HG02840 (cell line): ENCODE measurements around the gene GJA1.
"Not testable (repeated sequence)": the region's sequence is repeated elsewhere in the genome, so short reads cannot be mapped to it uniquely, and the experiment has no call there.

Experiments
- ATAC-seq: cut with Tn5 transposase; IDR thresholded peaks from one replicate; pipeline ENCODE4 v1.9.1; 2021; ENCODE audit warnings: mild to moderate bottlenecking, moderate library complexity, moderate number of reproducible peaks; ENCODE audit not compliant: unreplicated experiment, low FRiP score

GJA1 gene

GRCh38 chr6:121436960-121437850, 1.8 kb downstream of the GJA1 start:
- no peak for ATAC-seq

GRCh38 chr6:121437851-121438651, 2.6 kb downstream of the GJA1 start:
- ATAC-seq = no peak

DNA sequence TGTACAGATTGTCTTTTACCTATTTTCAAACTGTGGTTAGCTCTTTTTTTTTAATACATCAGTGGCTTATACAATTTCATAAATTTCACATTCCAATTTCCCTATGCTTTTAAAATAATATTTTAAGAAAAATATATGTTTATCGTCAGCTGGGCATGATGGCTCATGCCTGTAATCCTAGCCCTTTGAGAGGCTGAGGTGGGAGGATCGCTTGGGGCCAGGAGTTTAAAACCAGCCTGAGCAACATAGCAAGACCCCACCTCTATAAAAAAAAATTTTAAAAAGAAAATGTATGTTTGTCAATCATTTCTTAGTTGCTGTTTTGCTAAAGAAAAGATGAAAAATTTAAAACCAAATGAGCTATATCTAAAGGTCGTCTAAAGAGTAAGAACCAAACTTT, 3.4 kb downstream of the GJA1 start:
- ATAC-seq = no peak

DNA sequence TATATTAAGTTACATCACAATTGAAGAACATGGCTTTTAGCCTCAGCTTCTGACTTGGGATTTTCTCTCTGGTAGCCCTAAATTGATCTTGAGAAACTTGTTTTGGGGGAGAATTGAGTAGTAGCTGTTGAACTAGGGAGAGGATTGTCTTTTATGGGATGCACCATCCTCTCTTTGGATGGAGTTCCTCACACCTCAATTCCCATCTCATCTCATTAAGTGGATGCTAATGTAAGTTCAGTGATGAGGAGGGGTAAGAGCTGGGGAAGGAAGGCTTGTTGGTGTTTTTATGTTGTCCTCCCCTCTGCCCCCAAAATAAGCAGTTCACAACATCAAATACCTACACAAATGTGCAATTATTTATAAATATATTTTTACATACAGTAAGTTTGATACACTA, 4.0 kb downstream of the GJA1 start:
- ATAC-seq = no peak

DNA sequence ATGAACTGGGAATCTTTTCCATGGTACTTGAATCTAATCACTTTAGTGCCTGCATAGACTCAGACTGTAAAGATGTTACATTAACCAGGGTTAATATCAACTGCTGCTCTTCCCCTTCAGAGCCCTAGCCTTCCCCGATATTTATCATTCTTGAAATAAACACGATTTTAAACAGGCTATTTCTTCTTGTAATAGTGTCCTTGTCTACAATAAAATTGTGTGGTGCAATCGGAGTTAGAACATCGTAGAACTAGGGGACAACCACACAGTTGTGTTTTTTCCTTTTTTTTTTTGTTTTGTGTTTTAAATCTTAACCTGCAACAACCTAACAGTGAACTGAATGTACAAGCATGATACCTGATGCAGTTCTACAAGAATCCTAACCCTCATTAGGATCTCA, 4.5 kb downstream of the GJA1 start:
- ATAC-seq = no peak

- no peak for ATAC-seq
Measured at GRCh38 chr6:121441477-121441876, 6.0 kb downstream of the GJA1 start.

DNA sequence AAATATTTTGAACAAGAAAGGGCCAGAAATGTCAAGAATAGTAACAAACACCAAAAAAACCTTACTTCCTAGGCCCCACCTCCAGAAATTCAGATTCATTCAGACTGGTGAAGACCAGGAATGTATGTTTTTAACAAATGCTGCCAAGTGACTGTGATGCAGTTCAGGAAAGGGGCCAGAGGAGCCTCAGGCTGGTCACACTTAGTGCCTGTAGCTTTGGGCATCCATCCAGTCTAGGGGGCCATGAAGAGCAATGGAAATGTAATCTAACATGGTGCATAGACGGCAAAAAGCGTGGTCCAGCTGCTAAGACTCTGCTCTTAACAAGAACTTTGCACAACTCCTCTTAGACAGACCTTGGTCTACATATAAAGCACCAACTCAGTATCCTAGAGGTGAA, 7.1 kb downstream of the GJA1 start:
- no peak for ATAC-seq

GRCh38 chr6:121443971-121444541, 8.6 kb downstream of the GJA1 start:
- ATAC-seq = no peak

DNA sequence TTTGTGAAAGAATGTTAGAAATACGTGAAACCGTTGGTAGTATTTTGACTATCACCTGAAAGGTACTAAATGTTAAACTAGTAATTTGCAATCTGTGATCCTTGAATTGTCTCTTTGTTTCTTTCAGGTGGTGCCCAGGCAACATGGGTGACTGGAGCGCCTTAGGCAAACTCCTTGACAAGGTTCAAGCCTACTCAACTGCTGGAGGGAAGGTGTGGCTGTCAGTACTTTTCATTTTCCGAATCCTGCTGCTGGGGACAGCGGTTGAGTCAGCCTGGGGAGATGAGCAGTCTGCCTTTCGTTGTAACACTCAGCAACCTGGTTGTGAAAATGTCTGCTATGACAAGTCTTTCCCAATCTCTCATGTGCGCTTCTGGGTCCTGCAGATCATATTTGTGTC, 11.3 kb downstream of the GJA1 start:
- not testable (repeated sequence) for ATAC-seq

GRCh38 chr6:121447746-121448145, 12.3 kb downstream of the GJA1 start:
- not testable (repeated sequence) for ATAC-seq

GRCh38 chr6:121448528-121448927, 13.1 kb downstream of the GJA1 start:
- ATAC-seq = not testable (repeated sequence)

- no peak for ATAC-seq
Measured at GRCh38 chr6:121449331-121449730, 13.9 kb downstream of the GJA1 start.

DNA sequence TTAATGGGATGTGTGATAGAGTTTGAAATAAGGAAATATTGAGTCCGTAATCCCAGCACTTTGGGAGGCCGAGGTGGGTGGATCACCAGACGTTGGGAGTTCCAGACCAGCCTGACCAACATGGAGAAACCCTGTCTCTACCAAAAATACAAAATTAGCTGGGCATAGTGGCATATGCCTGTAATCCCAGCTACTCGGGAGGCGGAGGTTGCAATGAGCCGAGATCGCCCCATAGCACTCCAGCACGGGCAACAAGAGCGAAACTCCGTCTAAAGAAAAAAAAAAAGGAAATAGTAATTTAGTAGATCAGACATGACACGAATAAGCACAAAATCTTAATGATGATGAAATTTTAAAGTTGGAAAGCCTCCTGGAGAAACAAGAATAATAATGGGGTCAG, 14.8 kb downstream of the GJA1 start:
- ATAC-seq = no peak

- ATAC-seq = no peak
Measured at GRCh38 chr6:121451250-121451649, 15.8 kb downstream of the GJA1 start.

DNA sequence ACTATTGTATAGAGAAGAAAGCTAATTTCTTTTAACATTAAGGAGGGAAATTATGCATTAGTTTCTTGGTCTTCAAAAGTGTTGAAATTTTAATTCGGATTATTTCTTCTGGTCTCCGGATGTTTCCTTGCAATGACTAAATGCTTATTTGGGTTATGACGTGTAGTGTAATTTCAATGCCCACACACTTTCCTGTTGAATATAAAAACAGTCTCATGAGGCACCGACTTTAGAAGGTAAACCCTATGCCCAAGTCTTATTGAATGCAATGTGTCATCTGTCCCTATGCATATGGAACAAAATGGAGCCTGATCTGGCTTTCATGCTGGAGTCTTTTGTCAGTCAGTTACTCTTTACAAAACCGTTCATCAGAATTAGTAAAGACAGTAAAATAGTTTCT, 17.7 kb downstream of the GJA1 start:
- no peak for ATAC-seq

GRCh38 chr6:121460170-121460569, 24.7 kb downstream of the GJA1 start:
- ATAC-seq = no peak

GRCh38 chr6:121463087-121463486, 27.6 kb downstream of the GJA1 start:
- no peak for ATAC-seq

GRCh38 chr6:121465101-121465500, 29.7 kb downstream of the GJA1 start:
- ATAC-seq = no peak

GRCh38 chr6:121479486-121480098, 44.1 kb downstream of the GJA1 start:
- no peak for ATAC-seq

DNA sequence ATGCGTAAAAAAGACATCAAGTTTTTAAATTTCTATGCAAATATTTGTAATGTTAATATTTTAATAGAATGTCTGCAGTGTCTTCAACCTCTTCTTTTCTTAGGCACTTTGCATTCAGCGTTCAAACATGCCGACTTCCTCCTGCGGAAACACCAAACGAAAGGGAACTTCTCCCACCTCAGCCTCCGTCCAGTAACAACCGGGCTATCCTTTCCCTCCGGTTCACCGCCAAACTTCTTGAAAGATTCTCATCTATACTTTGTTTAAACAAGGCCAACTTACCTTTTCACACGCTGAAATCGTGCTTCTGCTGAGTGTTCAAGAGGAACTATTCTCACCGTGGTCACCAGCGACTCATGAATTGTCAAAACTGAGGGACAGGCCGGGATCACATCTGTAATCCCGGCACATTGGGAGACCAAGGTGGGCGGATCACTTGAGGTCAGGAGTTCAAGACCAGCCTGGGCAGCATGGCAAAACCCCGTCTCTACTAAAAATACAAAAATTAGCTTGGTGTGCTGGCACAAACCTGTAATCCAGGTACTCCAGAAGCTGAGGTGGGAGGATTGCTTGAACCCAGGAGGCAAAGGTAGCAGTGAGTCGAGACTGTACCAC, 44.8 kb downstream of the GJA1 start:
- no peak for ATAC-seq
